K562 (cell line): ENCODE data around the gene TTC28.

ENCODE experiments used
- EP300 ChIP-seq: IDR thresholded peaks from 2 replicates; pipeline ENCODE4 v1.6.1; 2012; ENCODE audit warnings: low read length, improper control_type of control experiment
- EZH2 ChIP-seq: IDR thresholded peaks from 2 replicates; pipeline ENCODE4 v1.6.1; 2012; ENCODE audit warnings: low read depth, mild to moderate bottlenecking, inconsistent platforms, low read length, borderline replicate concordance
- MAZ ChIP-seq, 2 experiments: fragments of 450-650 bp in 1 of 2; sonication (generic) in 1 of 2; formaldehyde crosslinking; IDR thresholded peaks in 1 of 2; conservative IDR thresholded peaks in 1 of 2; 2 replicates each; pipeline versions ENCODE4 v1.4.0 to v1.5.0; 2020; ENCODE audit warnings: mild to moderate bottlenecking in 1 of 2, missing genetic modification reagents in 1 of 2
- MED1 ChIP-seq: sonication (generic); formaldehyde crosslinking; IDR thresholded peaks from 2 replicates; pipeline ENCODE4 v1.8.1; 2023; ENCODE audit warnings: missing genetic modification reagents, borderline replicate concordance
- MEIS2 ChIP-seq: fragments of 450-650 bp; IDR thresholded peaks from 2 replicates; pipeline ENCODE4 v1.6.1; 2014; ENCODE audit warnings: mild to moderate bottlenecking; ENCODE audit not compliant: partially characterized antibody
- PCBP1 ChIP-seq: fragments of 200-400 bp; formaldehyde crosslinking; IDR thresholded peaks from 2 replicates; pipeline ENCODE4 v1.6.1; 2018; ENCODE audit warnings: mild to moderate bottlenecking, low read depth, low read length; ENCODE audit not compliant: poor library complexity, severe bottlenecking
- SAFB2 ChIP-seq: fragments of 200-400 bp; formaldehyde crosslinking; IDR thresholded peaks from 2 replicates; pipeline ENCODE4 v1.6.1; 2018; ENCODE audit warnings: borderline replicate concordance, low read length, low read depth, moderate library complexity; ENCODE audit not compliant: severe bottlenecking
- TEAD1 ChIP-seq, 2 experiments: fragments of 450-650 bp in 1 of 2; sonication (generic) in 1 of 2; formaldehyde crosslinking; IDR thresholded peaks; 2 replicates each; pipeline versions ENCODE4 v1.4.0 to v1.8.0; 2020 to 2022; ENCODE audit warnings: mild to moderate bottlenecking in 2 of 2, missing genetic modification reagents in 1 of 2
- TF ChIP-seq, protein P1 (sequence below): fragments of 200-800 bp; sonication (Bioruptor generic); IDR thresholded peaks from 2 replicates; pipeline ENCODE4 v1.6.1; 2016; ENCODE audit warnings: missing genetic modification characterization, missing compliant biosample characterization
- TF ChIP-seq, protein P2 (sequence below): fragments of 450-650 bp; IDR thresholded peaks from 2 replicates; pipeline ENCODE4 v1.6.1; 2018; ENCODE audit warnings: mild to moderate bottlenecking, low read depth; ENCODE audit not compliant: partially characterized antibody
- TF ChIP-seq, protein P3 (sequence below), 2 experiments: fragments of 200-800 bp in 1 of 2; sonication (Bioruptor generic) in 1 of 2; sonication (generic) in 1 of 2; formaldehyde crosslinking in 1 of 2; IDR thresholded peaks in 1 of 2; conservative IDR thresholded peaks in 1 of 2; 2 replicates each; pipeline versions ENCODE4 v1.5.0 to v1.6.1; 2016 to 2020; ENCODE audit warnings: missing compliant biosample characterization in 1 of 2, missing genetic modification characterization in 1 of 2, missing genetic modification reagents in 1 of 2
- TF ChIP-seq, protein P4 (sequence below): fragments of 250-450 bp; sonication (Bioruptor Pico); IDR thresholded peaks from 2 replicates; pipeline ENCODE4 v1.5.0; 2021

DNA sequence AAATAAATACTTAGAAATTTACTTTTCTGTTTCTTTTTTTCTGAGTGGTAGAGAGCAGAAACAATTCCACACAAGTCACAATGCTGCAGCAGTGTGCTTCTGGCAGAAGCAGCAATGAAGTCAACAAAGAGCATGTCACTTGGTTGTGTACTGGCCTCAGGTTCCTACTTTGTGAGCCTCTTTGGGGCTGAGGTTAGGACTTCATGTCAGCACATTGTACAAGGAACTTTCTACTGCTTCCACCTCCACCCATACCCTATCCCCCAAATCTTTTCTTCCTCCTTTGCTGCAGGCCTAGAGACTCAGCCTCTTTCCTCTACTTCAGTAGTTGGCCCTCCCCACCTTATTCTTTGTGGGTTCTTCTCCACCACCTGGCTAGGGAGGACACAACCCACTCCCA, 507.9 kb downstream of the TTC28 start:
- TF ChIP-seq, protein P1, sequence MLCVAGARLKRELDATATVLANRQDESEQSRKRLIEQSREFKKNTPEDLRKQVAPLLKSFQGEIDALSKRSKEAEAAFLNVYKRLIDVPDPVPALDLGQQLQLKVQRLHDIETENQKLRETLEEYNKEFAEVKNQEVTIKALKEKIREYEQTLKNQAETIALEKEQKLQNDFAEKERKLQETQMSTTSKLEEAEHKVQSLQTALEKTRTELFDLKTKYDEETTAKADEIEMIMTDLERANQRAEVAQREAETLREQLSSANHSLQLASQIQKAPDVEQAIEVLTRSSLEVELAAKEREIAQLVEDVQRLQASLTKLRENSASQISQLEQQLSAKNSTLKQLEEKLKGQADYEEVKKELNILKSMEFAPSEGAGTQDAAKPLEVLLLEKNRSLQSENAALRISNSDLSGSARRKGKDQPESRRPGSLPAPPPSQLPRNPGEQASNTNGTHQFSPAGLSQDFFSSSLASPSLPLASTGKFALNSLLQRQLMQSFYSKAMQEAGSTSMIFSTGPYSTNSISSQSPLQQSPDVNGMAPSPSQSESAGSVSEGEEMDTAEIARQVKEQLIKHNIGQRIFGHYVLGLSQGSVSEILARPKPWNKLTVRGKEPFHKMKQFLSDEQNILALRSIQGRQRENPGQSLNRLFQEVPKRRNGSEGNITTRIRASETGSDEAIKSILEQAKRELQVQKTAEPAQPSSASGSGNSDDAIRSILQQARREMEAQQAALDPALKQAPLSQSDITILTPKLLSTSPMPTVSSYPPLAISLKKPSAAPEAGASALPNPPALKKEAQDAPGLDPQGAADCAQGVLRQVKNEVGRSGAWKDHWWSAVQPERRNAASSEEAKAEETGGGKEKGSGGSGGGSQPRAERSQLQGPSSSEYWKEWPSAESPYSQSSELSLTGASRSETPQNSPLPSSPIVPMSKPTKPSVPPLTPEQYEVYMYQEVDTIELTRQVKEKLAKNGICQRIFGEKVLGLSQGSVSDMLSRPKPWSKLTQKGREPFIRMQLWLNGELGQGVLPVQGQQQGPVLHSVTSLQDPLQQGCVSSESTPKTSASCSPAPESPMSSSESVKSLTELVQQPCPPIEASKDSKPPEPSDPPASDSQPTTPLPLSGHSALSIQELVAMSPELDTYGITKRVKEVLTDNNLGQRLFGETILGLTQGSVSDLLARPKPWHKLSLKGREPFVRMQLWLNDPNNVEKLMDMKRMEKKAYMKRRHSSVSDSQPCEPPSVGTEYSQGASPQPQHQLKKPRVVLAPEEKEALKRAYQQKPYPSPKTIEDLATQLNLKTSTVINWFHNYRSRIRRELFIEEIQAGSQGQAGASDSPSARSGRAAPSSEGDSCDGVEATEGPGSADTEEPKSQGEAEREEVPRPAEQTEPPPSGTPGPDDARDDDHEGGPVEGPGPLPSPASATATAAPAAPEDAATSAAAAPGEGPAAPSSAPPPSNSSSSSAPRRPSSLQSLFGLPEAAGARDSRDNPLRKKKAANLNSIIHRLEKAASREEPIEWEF (CRISPR knock-in tag) = no peak
- TF ChIP-seq, protein P2, sequence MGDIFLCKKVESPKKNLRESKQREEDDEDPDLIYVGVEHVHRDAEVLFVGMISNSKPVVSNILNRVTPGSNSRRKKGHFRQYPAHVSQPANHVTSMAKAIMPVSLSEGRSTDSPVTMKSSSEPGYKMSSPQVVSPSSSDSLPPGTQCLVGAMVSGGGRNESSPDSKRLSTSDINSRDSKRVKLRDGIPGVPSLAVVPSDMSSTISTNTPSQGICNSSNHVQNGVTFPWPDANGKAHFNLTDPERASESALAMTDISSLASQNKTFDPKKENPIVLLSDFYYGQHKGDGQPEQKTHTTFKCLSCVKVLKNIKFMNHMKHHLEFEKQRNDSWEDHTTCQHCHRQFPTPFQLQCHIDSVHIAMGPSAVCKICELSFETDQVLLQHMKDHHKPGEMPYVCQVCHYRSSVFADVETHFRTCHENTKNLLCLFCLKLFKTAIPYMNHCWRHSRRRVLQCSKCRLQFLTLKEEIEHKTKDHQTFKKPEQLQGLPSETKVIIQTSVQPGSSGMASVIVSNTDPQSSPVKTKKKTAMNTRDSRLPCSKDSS = no peak
- TF ChIP-seq EP300 = no peak
- no peak for TF ChIP-seq EZH2
- no peak for TF ChIP-seq MAZ (CRISPR knock-in tag; conservative IDR thresholded peaks at IDR 0.05 in 1 of 2, IDR thresholded peaks at IDR 0.05 in 1 of 2)
- no peak for TF ChIP-seq PCBP1
- TF ChIP-seq SAFB2 = no peak
- TF ChIP-seq, protein P3, sequence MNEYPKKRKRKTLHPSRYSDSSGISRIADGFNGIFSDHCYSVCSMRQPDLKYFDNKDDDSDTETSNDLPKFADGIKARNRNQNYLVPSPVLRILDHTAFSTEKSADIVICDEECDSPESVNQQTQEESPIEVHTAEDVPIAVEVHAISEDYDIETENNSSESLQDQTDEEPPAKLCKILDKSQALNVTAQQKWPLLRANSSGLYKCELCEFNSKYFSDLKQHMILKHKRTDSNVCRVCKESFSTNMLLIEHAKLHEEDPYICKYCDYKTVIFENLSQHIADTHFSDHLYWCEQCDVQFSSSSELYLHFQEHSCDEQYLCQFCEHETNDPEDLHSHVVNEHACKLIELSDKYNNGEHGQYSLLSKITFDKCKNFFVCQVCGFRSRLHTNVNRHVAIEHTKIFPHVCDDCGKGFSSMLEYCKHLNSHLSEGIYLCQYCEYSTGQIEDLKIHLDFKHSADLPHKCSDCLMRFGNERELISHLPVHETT (CRISPR knock-in tag; conservative IDR thresholded peaks at IDR 0.05 in 1 of 2, IDR thresholded peaks at IDR 0.05 in 1 of 2) = no peak
- TF ChIP-seq, protein P4, sequence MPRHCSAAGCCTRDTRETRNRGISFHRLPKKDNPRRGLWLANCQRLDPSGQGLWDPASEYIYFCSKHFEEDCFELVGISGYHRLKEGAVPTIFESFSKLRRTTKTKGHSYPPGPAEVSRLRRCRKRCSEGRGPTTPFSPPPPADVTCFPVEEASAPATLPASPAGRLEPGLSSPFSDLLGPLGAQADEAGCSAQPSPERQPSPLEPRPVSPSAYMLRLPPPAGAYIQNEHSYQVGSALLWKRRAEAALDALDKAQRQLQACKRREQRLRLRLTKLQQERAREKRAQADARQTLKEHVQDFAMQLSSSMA (CRISPR knock-in tag) = no peak
- no peak for TF ChIP-seq TEAD1 (CRISPR knock-in tag; IDR thresholded peaks at IDR 0.05)
- no peak for TF ChIP-seq MED1 (CRISPR knock-in tag)
- TF ChIP-seq MEIS2 = no peak
